Peyer's patch (tissue), 4 donors: ENCODE data around the gene RAVER1. TPM values are rescaled to one million over a fixed set of nuclear protein-coding genes. Genes with fewer than 3 reads are reported as not detected.

Experiments
- DNase-seq, 3 donors: peaks; one replicate each; pipeline ENCODE4 v3.0.0-alpha.2; 2017 to 2019
- H3K27ac ChIP-seq, 4 donors: fragments of 200-600 bp; sonication (generic); one replicate each; pipeline ENCODE4 v1.5.1; 2016 to 2019
- H3K27me3 ChIP-seq, 2 donors: fragments of 200-600 bp; sonication (generic); one replicate each; pipeline ENCODE4 v1.5.1; 2019
- H3K36me3 ChIP-seq, 3 donors: fragments of 200-600 bp; sonication (generic); one replicate each; pipeline ENCODE4 v1.5.1; 2016 to 2019
- H3K4me1 ChIP-seq, 4 donors: fragments of 200-600 bp; sonication (generic); one replicate each; pipeline ENCODE4 v1.5.1; 2016 to 2019
- H3K4me3 ChIP-seq, 4 donors: fragments of 200-600 bp; sonication (generic); 1 replicate in 3 of 4; 2 replicates in 1 of 4; pipeline ENCODE4 v1.5.1; 2016 to 2019; ENCODE audit warnings: mild to moderate bottlenecking in 1 of 4
- H3K9me3 ChIP-seq, 4 donors: fragments of 200-600 bp; sonication (generic); one replicate each; pipeline ENCODE4 v1.5.1; 2016 to 2019; ENCODE audit warnings: mild to moderate bottlenecking in 1 of 4
- POLR2A ChIP-seq, 2 donors: fragments of 450-650 bp; IDR thresholded peaks; one replicate each; pipeline ENCODE4 v1.5.1; 2017; ENCODE audit warnings: antibody characterized with exemption in 2 of 2, mild to moderate bottlenecking in 2 of 2, moderate library complexity in 2 of 2
- small RNA-seq, 2 donors: library from RNA; depleted of rRNA; stranded (forward); fragments of <200 nt; gene quantifications; one replicate each; pipeline ENCODE3, GENCODE V24; 2016
- total RNA-seq, 4 donors: library from RNA; depleted of rRNA; stranded (reverse); fragments of >200 nt; gene quantifications; one replicate each; pipeline ENCODE4 v1.1.0, GENCODE V29; 2016
- TF ChIP-seq, protein P1 (sequence below), 6 experiments: fragments of 450-650 bp in 4 of 6; fragments of 200-600 bp in 2 of 6; sonication (generic) in 1 of 6; IDR thresholded peaks; one replicate each; pipeline ENCODE4 v1.5.1; 2017 to 2019; ENCODE audit warnings: antibody characterized with exemption in 6 of 6, mild to moderate bottlenecking in 3 of 6, moderate library complexity in 1 of 6

Gene RAVER1
- total RNA-seq, 4 donors from 2014 or later: 42.1 to 66.5 (median 55.8) TPM

DNA sequence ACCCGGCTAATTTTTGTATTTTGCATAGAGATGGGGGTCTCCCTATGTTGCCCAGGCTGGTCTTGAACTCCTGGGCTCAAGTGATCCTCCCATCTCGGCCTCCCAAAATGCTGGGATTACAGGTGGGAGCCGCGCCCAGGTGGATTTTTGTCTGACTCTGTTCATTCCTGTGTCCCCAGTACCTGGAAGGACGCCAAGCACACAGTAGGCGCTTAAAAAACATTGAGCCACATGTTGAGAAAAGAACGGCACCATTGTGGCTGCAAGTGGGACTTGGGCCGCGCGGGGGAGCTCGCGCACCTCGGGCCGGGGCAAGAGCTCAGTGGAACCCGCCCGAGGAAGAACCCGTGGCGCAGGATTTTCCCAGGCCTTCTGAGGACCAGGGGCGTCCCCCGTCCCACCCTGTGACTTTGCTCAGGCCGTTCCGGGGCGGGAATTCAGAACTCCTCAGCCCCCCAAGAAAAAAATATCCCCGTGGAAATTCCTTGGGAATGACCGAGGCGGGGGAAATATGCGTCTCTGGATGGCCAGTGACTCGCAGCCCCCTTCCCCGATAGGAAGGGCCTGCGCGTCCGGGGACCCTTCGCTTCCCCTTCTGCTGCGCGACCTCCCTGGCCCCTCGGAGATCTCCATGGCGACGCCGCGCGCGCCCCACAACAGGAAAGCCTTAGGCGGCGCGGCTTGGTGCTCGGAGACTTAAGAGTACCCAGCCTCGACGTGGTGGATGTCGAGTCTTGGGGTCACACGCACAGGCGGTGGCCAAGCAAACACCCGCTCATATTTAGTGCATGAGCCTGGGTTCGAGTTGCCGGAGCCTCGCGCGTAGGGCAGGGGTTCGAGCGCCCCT lies 63.8 kb downstream of the RAVER1 start:
- Histone ChIP-seq H3K4me3 (peak overlapping the region; percentile 39 to 56 (median 54)), H3K27me3 (no peaks in the 10 kb centered on the region), H3K9me3 (no peaks in the 10 kb centered on the region), H3K4me1 (peaks cover 0 to 15% (median 3%) of the 10 kb centered on the region in 4 donors), H3K27ac (peak overlapping the region; percentile 82 to 95 (median 88)), H3K36me3 (no peaks in the 10 kb centered on the region)
- no peak for TF ChIP-seq POLR2A (IDR thresholded peaks at IDR 0.05)
- TF ChIP-seq, protein P1, sequence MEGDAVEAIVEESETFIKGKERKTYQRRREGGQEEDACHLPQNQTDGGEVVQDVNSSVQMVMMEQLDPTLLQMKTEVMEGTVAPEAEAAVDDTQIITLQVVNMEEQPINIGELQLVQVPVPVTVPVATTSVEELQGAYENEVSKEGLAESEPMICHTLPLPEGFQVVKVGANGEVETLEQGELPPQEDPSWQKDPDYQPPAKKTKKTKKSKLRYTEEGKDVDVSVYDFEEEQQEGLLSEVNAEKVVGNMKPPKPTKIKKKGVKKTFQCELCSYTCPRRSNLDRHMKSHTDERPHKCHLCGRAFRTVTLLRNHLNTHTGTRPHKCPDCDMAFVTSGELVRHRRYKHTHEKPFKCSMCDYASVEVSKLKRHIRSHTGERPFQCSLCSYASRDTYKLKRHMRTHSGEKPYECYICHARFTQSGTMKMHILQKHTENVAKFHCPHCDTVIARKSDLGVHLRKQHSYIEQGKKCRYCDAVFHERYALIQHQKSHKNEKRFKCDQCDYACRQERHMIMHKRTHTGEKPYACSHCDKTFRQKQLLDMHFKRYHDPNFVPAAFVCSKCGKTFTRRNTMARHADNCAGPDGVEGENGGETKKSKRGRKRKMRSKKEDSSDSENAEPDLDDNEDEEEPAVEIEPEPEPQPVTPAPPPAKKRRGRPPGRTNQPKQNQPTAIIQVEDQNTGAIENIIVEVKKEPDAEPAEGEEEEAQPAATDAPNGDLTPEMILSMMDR (IDR thresholded peaks at IDR 0.05): peak; percentile 95 to 98 (median 97)
- DNase-seq: peak; percentile 87 to 95 (median 88)

DNA sequence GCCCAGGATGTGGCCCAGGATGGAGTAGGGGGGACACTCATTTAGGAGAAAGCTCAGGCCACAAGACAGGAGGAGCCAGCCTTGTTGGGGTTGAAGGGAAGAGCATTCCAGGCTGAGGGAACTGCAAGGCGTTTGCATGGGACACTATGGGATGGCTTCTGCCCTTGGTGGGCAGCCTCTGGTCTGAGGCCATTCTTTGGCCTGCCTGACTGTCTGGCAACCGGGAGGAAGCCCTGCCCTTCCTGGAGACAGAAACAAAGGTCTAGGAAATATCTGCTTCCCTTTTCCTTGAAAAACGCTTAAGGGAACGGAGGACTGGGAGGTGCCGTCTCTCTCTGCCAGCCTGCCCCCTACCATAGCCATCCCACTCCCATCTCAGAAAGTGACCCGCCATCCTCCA lies 65.3 kb downstream of the RAVER1 start:
- TF ChIP-seq, protein P1 (IDR thresholded peaks at IDR 0.05): no peak
- no peak for TF ChIP-seq POLR2A (IDR thresholded peaks at IDR 0.05)
- H3K4me3 ChIP-seq: no peak overlapping the region

DNA sequence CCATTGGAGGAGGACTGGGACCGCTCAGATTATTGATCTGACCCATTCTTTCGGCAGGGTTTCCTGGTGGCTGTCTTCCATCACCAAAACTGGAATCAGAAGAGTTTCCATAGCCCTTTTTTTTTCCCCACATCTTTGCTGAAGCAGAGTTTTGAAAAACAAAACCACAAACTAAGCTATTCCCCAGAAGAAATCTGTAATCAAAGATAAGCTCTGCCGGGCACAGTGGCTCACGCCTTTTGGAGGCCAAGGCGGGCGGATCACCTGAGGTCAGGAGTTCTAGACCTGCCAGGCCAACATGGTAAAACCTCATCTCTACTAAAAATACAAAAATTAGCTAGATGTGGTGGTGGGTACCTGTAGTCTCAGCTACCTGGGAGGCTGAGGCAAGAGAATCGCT lies 66.6 kb downstream of the RAVER1 start:
- no peak for DNase-seq
- no peaks in the 10 kb centered on the region for H3K9me3 ChIP-seq
- no peaks in the 10 kb centered on the region for H3K36me3 ChIP-seq
- H3K27me3 ChIP-seq: no peaks in the 10 kb centered on the region
- no peak overlapping the region for H3K4me3 ChIP-seq
- TF ChIP-seq POLR2A (IDR thresholded peaks at IDR 0.05): no peak
- TF ChIP-seq, protein P1 (IDR thresholded peaks at IDR 0.05): no peak
- no peak overlapping the region for H3K27ac ChIP-seq
- H3K4me1 ChIP-seq: peaks cover 0 to 15% (median 3%) of the 10 kb centered on the region in 4 donors

More for the DNA sequence above, 65.3 kb downstream of the RAVER1 start:
- Histone ChIP-seq H3K4me1 (peaks cover 0 to 15% (median 3%) of the 10 kb centered on the region in 4 donors), H3K27ac (peak overlapping the region in 2 of 4 donors; percentile 30 to 57), H3K9me3 (no peaks in the 10 kb centered on the region), H3K36me3 (no peaks in the 10 kb centered on the region), H3K27me3 (no peaks in the 10 kb centered on the region)
- no peak for DNase-seq

Small RNAs within 50 kb of the gene (small RNA-seq; reads per million reads assigned to genes)
- gene AC011511.1: 0 reads per million in 2 donors
- gene AC011511.4: 0 reads per million in 2 donors

Other genes with a start within 250 kb of the RAVER1 start
- gene SHFL, start 247.2 kb downstream of the RAVER1 start, total RNA-seq: 100 to 1,000 TPM in 1 of 4 donors, 10 to 100 TPM in 3; 39.9 to 125 (median 62.7) TPM
- gene ANGPTL6, start 230.9 kb downstream of the RAVER1 start, total RNA-seq: 10 to 100 TPM in 1 of 4 donors, 1 to 10 TPM in 3; 1.1 to 19.0 (median 2.5) TPM
- gene PPAN, start 227.2 kb downstream of the RAVER1 start, total RNA-seq: 100 to 1,000 TPM in 1 of 4 donors, 10 to 100 TPM in 3; 11.7 to 147 (median 24.7) TPM
- gene P2RY11, start 221.8 kb downstream of the RAVER1 start, total RNA-seq: 10 to 100 TPM in 2 of 4 donors, 1 to 10 TPM in 2; 7.0 to 21.5 (median 11.6) TPM
- 100 to 1,000 TPM; 111 to 220 (median 181) TPM for gene EIF3G, start 213.6 kb downstream of the RAVER1 start, total RNA-seq
- gene DNMT1, start 138.6 kb downstream of the RAVER1 start, total RNA-seq: 100 to 1,000 TPM in 1 of 4 donors, 10 to 100 TPM in 3; 22.1 to 195 (median 41.5) TPM
- 1 to 10 TPM; 2.8 to 4.8 (median 3.1) TPM for gene S1PR2, start 102.2 kb downstream of the RAVER1 start, total RNA-seq
- gene MRPL4, start 81.3 kb downstream of the RAVER1 start, total RNA-seq: 10 to 100 TPM; 43.8 to 49.6 (median 45.3) TPM
- 10 to 100 TPM in 2 of 4 donors, 1 to 10 TPM in 2; 2.6 to 62.7 (median 12.7) TPM for gene ICAM1, start 62.4 kb downstream of the RAVER1 start, total RNA-seq
- not detected for gene ICAM4, start 46.6 kb downstream of the RAVER1 start, total RNA-seq
- under 1 TPM in 1 of 4 donors, not detected in 3; 0.27 TPM for gene ICAM5, start 43.6 kb downstream of the RAVER1 start, total RNA-seq
- gene ZGLP1, start 23.7 kb downstream of the RAVER1 start, total RNA-seq: 10 to 100 TPM in 1 of 4 donors, 1 to 10 TPM in 1, not detected in 2; 2.1 to 10.7 TPM
- gene FDX2, start 17.5 kb downstream of the RAVER1 start, total RNA-seq: 10 to 100 TPM in 3 of 4 donors, 1 to 10 TPM in 1; 8.3 to 22.2 (median 12.5) TPM
- 10 to 100 TPM in 3 of 4 donors, 1 to 10 TPM in 1; 5.5 to 20.6 (median 10.8) TPM for gene ICAM3, start 6.1 kb upstream of the RAVER1 start, total RNA-seq
- 100 to 1,000 TPM; 138 to 531 (median 246) TPM for gene TYK2, start 47.0 kb upstream of the RAVER1 start, total RNA-seq
- 100 to 1,000 TPM; 118 to 443 (median 159) TPM for gene CDC37, start 70.0 kb upstream of the RAVER1 start, total RNA-seq
- 1 to 10 TPM; 3.3 to 7.2 (median 5.1) TPM for gene PDE4A, start 87.0 kb upstream of the RAVER1 start, total RNA-seq
- 10 to 100 TPM; 44.2 to 53.6 (median 46.9) TPM for gene KEAP1, start 169.8 kb upstream of the RAVER1 start, total RNA-seq
- not detected for gene S1PR5, start 183.9 kb upstream of the RAVER1 start, total RNA-seq
- gene ATG4D, start 210.4 kb upstream of the RAVER1 start, total RNA-seq: 100 to 1,000 TPM in 3 of 4 donors, 10 to 100 TPM in 1; 36.3 to 169 (median 150) TPM
- 10 to 100 TPM; 16.3 to 97.4 (median 20.0) TPM for gene KRI1, start 232.5 kb upstream of the RAVER1 start, total RNA-seq
- 1 to 10 TPM; 3.3 to 7.7 (median 6.4) TPM for gene CDKN2D, start 235.4 kb upstream of the RAVER1 start, total RNA-seq